Cortex of kidney (tissue), 1 donor: ENCODE results near the gene MEX3D.

Experiments
- DNase-seq: peaks from one replicate; lab custom pipeline; 2025; lab: John Stamatoyannopoulos, UW

The MEX3D gene

GRCh38 chr19:1518471-1518870 is 49.7 kb downstream of the MEX3D start:
- no peak for DNase-seq

- DNase-seq = no peak
These were observed 51.8 kb downstream of the MEX3D start for GRCh38 chr19:1516395-1516753.

GRCh38 chr19:1514986-1515721 is 53.0 kb downstream of the MEX3D start:
- no peak for DNase-seq

- DNase-seq = no peak
These were observed 53.8 kb downstream of the MEX3D start for GRCh38 chr19:1514295-1514661.

GRCh38 chr19:1513499-1514294 is 54.4 kb downstream of the MEX3D start:
- DNase-seq = no peak

GRCh38 chr19:1512671-1513498 is 55.2 kb downstream of the MEX3D start, which contains the start of gene ADAMTSL5:
TSS of gene ADAMTSL5 (minus strand) at chr19:1513019. CDS start at chr19:1510943, 2,076 bp downstream.
- no peak for DNase-seq

- DNase-seq = no peak
These were observed 56.5 kb downstream of the MEX3D start for GRCh38 chr19:1511318-1512317.

GRCh38 chr19:1510807-1511206 is 57.3 kb downstream of the MEX3D start:
- no peak for DNase-seq

GRCh38 chr19:1510442-1510806 is 57.7 kb downstream of the MEX3D start:
- DNase-seq = no peak

- no peak for DNase-seq
These were observed 58.3 kb downstream of the MEX3D start for GRCh38 chr19:1509602-1510441.

- no peak for DNase-seq
These were observed 59.6 kb downstream of the MEX3D start for GRCh38 chr19:1508507-1508856.

- DNase-seq = no peak
These were observed 60.2 kb downstream of the MEX3D start for GRCh38 chr19:1507763-1508506.

GRCh38 chr19:1507192-1507660 is 60.9 kb downstream of the MEX3D start:
- DNase-seq = no peak

- no peak for DNase-seq
These were observed 61.9 kb downstream of the MEX3D start for GRCh38 chr19:1505991-1506881.

- DNase-seq = no peak
These were observed 63.1 kb downstream of the MEX3D start for GRCh38 chr19:1505012-1505411.
